Articular chondrocyte of knee joint (primary cell): Measurements from ENCODE around the gene HUWE1. TPM values are rescaled to one million over a fixed set of nuclear protein-coding genes. Genes with fewer than 3 reads are reported as not detected.

Experiments used
- small RNA-seq: library from RNA; depleted of rRNA; stranded (forward); fragments of <200 nt; gene quantifications from one replicate; pipeline ENCODE3, GENCODE V24; 2012
- total RNA-seq: library from RNA; depleted of rRNA; stranded (reverse); fragments of >200 nt; gene quantifications from 2 replicates; pipeline ENCODE4 v1.2.3, GENCODE V29; 2012

HUWE1 gene
- 126 and 144 TPM in 2 replicates for total RNA-seq

GRCh38 chrX:53686151-53686885 lies at the start of gene HUWE1:
TSS of gene HUWE1 (minus strand) at chrX:53686719. CDS start at chrX:53654107, 32,612 bp downstream.

Small RNA genes within 50 kb of the gene (small RNA-seq; reads per million reads assigned to genes)
- 167 reads per million, percentile 98 among the genes with 10 or more reads in this experiment for gene MIR98
- 94.0 reads per million, percentile 98 among the genes with 10 or more reads in this experiment for gene MIRLET7F2
